HUES64 (cell line): Measurements from ENCODE around the gene RPL14. TPM values are rescaled to one million over a fixed set of nuclear protein-coding genes. Genes with fewer than 3 reads are reported as not detected.

Experiments used
- H3K27ac ChIP-seq: 2 replicates; pipeline ENCODE4 v1.7.0; 2013; ENCODE audit warnings: low read depth, low read length, inconsistent platforms
- H3K27me3 ChIP-seq: 2 replicates; pipeline ENCODE4 v1.6.1; 2013; ENCODE audit warnings: mild to moderate bottlenecking, low read length; ENCODE audit not compliant: insufficient read depth
- H3K36me3 ChIP-seq: 2 replicates; pipeline ENCODE4 v1.6.1; 2013; ENCODE audit warnings: mild to moderate bottlenecking, low read length; ENCODE audit not compliant: insufficient read depth
- H3K4me1 ChIP-seq: 2 replicates; pipeline ENCODE4 v1.6.1; 2013; ENCODE audit warnings: mild to moderate bottlenecking, low read length, moderate library complexity; ENCODE audit not compliant: insufficient read depth
- H3K4me3 ChIP-seq: 2 replicates; pipeline ENCODE4 v1.5.1; 2013; ENCODE audit warnings: mild to moderate bottlenecking, low read length, moderate library complexity
- H3K9ac ChIP-seq: 2 replicates; pipeline ENCODE4 v1.6.1; 2013; ENCODE audit warnings: mild to moderate bottlenecking, low read depth, low read length
- H3K9me3 ChIP-seq: 2 replicates; pipeline ENCODE4 v1.6.1; 2013; ENCODE audit warnings: low read depth, low read length; ENCODE audit not compliant: insufficient read depth
- WGBS: fragments of 150-250, 120-280 bp; methylation state at CpG from one replicate; pipeline ENCODE4 v1.1.7; 2013; ENCODE audit warnings: missing lambda C conversion rate; 5-methylcytosine and 5-hydroxymethylcytosine counted together
- polyA plus RNA-seq, 2 experiments: library from polyadenylated mRNA; stranded (reverse); fragments of 50-300 nt; gene quantifications; one replicate each; pipeline ENCODE4 v1.2.3, GENCODE V29; 2013

RPL14 gene
- polyA plus RNA-seq (2013, experiment 1 of 2): 1,080 TPM
- polyA plus RNA-seq (2013, experiment 2 of 2): 1,129 TPM

GRCh38 chr3:40456940-40457823 lies at the start of gene RPL14:
RPL14 (plus strand) TSS chr3:40457339; CDS start chr3:40457472, 133 bp downstream.
- Histone ChIP-seq H3K27me3 (no peaks in the 10 kb centered on the region), H3K9me3 (no peaks in the 10 kb centered on the region), H3K4me1 (peaks cover 7% of the 10 kb centered on the region), H3K9ac (peak within 1 kb of the TSS; percentile 98), H3K4me3 (peak within 1 kb of the TSS; percentile 76), H3K36me3 (peaks cover 43% of the 10 kb centered on the region), H3K27ac (peak within 1 kb of the TSS; percentile 71)
- under 1% methylated on average over 79 of the region's 79 CpGs for WGBS

- no peak overlapping the region for H3K27ac ChIP-seq
- no peaks in the 10 kb centered on the region for H3K27me3 ChIP-seq
- H3K9me3 ChIP-seq: no peaks in the 10 kb centered on the region
- no peaks in the 10 kb centered on the region for H3K36me3 ChIP-seq
- WGBS: 92% methylated on average over 3 of the region's 3 CpGs
- H3K4me1 ChIP-seq: no peaks in the 10 kb centered on the region
- H3K4me3 ChIP-seq: no peak overlapping the region
- H3K9ac ChIP-seq: no peak overlapping the region
Measured at GRCh38 chr3:40407611-40408010, 49.5 kb upstream of the RPL14 start.

GRCh38 chr3:40414270-40414669 lies 42.9 kb upstream of the RPL14 start:
- Histone ChIP-seq H3K27me3 (no peaks in the 10 kb centered on the region), H3K27ac (no peak overlapping the region), H3K9me3 (no peaks in the 10 kb centered on the region), H3K4me3 (no peak overlapping the region), H3K4me1 (no peaks in the 10 kb centered on the region), H3K9ac (no peak overlapping the region), H3K36me3 (no peaks in the 10 kb centered on the region)
- WGBS: 92% methylated on average over 1 of the region's 1 CpG

GRCh38 chr3:40417845-40418543 lies 39.1 kb upstream of the RPL14 start:
- Histone ChIP-seq H3K27ac (no peak overlapping the region), H3K4me1 (no peaks in the 10 kb centered on the region), H3K9me3 (no peaks in the 10 kb centered on the region), H3K36me3 (no peaks in the 10 kb centered on the region), H3K4me3 (no peak overlapping the region), H3K27me3 (no peaks in the 10 kb centered on the region), H3K9ac (no peak overlapping the region)
- WGBS: 94% methylated on average over 2 of the region's 2 CpGs

GRCh38 chr3:40422861-40423260 lies 34.3 kb upstream of the RPL14 start:
- Histone ChIP-seq H3K9me3 (no peaks in the 10 kb centered on the region), H3K36me3 (no peaks in the 10 kb centered on the region), H3K4me1 (no peaks in the 10 kb centered on the region), H3K27me3 (no peaks in the 10 kb centered on the region), H3K4me3 (no peak overlapping the region), H3K9ac (no peak overlapping the region), H3K27ac (no peak overlapping the region)
- WGBS: 91% methylated on average over 1 of the region's 1 CpG

GRCh38 chr3:40427045-40427669 lies 30.0 kb upstream of the RPL14 start:
- peaks cover 2% of the 10 kb centered on the region; the same call in 1 of the 2 replicates for H3K4me1 ChIP-seq
- no peak overlapping the region for H3K27ac ChIP-seq
- 91% methylated on average over 8 of the region's 8 CpGs for whole genome bisulfite sequencing
- no peak overlapping the region for H3K9ac ChIP-seq
- H3K27me3 ChIP-seq: no peaks in the 10 kb centered on the region
- H3K9me3 ChIP-seq: no peaks in the 10 kb centered on the region
- H3K4me3 ChIP-seq: no peak overlapping the region
- no peaks in the 10 kb centered on the region for H3K36me3 ChIP-seq

GRCh38 chr3:40432793-40433192 lies 24.3 kb upstream of the RPL14 start:
- no peaks in the 10 kb centered on the region for H3K27me3 ChIP-seq
- H3K4me1 ChIP-seq: peaks cover 2% of the 10 kb centered on the region; the same call in 1 of the 2 replicates
- H3K4me3 ChIP-seq: no peak overlapping the region
- no peak overlapping the region for H3K27ac ChIP-seq
- H3K9me3 ChIP-seq: no peaks in the 10 kb centered on the region
- no peaks in the 10 kb centered on the region for H3K36me3 ChIP-seq
- WGBS: no CpG with 5 or more reads among the region's 2 CpGs
- H3K9ac ChIP-seq: no peak overlapping the region

- Histone ChIP-seq H3K4me3 (no peak overlapping the region), H3K9me3 (no peaks in the 10 kb centered on the region), H3K4me1 (no peaks in the 10 kb centered on the region), H3K27ac (no peak overlapping the region), H3K9ac (no peak overlapping the region), H3K27me3 (no peaks in the 10 kb centered on the region), H3K36me3 (no peaks in the 10 kb centered on the region)
- WGBS: 67% methylated on average over 3 of the region's 5 CpGs
Measured at GRCh38 chr3:40437889-40438288, 19.2 kb upstream of the RPL14 start.

- Histone ChIP-seq H3K4me1 (no peaks in the 10 kb centered on the region), H3K27ac (no peak overlapping the region), H3K4me3 (no peak overlapping the region), H3K9me3 (no peaks in the 10 kb centered on the region), H3K36me3 (no peaks in the 10 kb centered on the region), H3K27me3 (no peaks in the 10 kb centered on the region), H3K9ac (no peak overlapping the region)
- 93% methylated on average over 9 of the region's 9 CpGs for WGBS
Measured at GRCh38 chr3:40445062-40445461, 12.1 kb upstream of the RPL14 start.

GRCh38 chr3:40445880-40446279 lies 11.3 kb upstream of the RPL14 start:
- no peaks in the 10 kb centered on the region for H3K27me3 ChIP-seq
- H3K27ac ChIP-seq: no peak overlapping the region
- no peak overlapping the region for H3K9ac ChIP-seq
- WGBS: 86% methylated on average over 4 of the region's 4 CpGs
- H3K36me3 ChIP-seq: no peaks in the 10 kb centered on the region
- H3K9me3 ChIP-seq: no peaks in the 10 kb centered on the region
- no peak overlapping the region for H3K4me3 ChIP-seq
- no peaks in the 10 kb centered on the region for H3K4me1 ChIP-seq

GRCh38 chr3:40450438-40450837 lies 6.7 kb upstream of the RPL14 start:
- no peaks in the 10 kb centered on the region for H3K27me3 ChIP-seq
- H3K9me3 ChIP-seq: no peaks in the 10 kb centered on the region
- WGBS: 58% methylated on average over 2 of the region's 2 CpGs
- no peak overlapping the region for H3K4me3 ChIP-seq
- no peaks in the 10 kb centered on the region for H3K36me3 ChIP-seq
- H3K4me1 ChIP-seq: no peaks in the 10 kb centered on the region; the same call in 1 of the 2 replicates
- H3K9ac ChIP-seq: no peak overlapping the region
- H3K27ac ChIP-seq: no peak overlapping the region
